A549 treated with dexamethasone at 1 μM for 4 hours (cell line): ENCODE results near the gene GNL3L. TPM values are rescaled to one million over a fixed set of nuclear protein-coding genes. Genes with fewer than 3 reads are reported as not detected.

Experiments used
- total RNA-seq: library from RNA; stranded (reverse); fragments of 200-300 nt; extraction: Qiagen RNA extraction; gene quantifications from 5 replicates; pipeline ENCODE4 v1.2.3, GENCODE V29; 2022

The GNL3L gene, protein sequence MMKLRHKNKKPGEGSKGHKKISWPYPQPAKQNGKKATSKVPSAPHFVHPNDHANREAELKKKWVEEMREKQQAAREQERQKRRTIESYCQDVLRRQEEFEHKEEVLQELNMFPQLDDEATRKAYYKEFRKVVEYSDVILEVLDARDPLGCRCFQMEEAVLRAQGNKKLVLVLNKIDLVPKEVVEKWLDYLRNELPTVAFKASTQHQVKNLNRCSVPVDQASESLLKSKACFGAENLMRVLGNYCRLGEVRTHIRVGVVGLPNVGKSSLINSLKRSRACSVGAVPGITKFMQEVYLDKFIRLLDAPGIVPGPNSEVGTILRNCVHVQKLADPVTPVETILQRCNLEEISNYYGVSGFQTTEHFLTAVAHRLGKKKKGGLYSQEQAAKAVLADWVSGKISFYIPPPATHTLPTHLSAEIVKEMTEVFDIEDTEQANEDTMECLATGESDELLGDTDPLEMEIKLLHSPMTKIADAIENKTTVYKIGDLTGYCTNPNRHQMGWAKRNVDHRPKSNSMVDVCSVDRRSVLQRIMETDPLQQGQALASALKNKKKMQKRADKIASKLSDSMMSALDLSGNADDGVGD
- 17.4 to 28.8 TPM (median 24.0 TPM) in 5 replicates for total RNA-seq

GRCh38 chrX:54529552-54530356, at the start of gene GNL3L:
GNL3L (plus strand) TSS chrX:54530219; CDS start chrX:54532567, 2,348 bp downstream.

DNA sequence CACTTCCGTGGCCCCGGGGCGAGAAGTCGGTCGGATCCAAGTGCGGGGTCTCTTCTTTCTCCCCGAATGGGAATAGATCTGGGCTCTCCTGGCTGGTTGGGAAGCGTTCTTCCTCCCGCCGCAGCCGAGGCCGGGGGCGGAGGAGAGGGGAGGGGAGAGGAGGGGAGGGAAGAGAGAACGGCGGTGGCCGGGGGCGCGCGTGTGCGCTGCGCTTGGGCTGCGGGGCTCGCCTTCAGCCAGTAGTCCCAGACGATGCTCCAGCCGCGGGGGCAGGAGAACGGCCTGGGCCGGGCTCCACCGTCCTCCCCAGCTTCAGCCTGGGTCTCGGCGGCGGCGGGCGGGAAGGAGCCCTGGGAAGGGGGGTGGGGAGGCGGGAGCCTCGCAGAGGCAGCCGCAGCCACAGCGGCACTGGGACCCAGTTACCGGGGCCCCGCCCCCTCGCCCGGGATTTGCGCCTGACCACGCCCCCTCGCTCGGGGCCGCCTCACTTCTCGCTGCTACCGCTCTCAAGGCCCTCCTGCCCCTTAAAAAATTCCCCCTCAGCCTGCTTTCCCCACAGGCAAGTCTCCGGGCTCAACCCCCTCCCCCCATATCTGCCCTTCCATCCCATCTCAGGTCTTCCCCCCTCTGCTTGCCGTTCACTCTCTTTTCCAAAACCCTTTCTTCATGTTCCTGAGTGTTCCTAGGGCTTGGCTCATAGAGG, 34.1 kb upstream of the GNL3L start, which contains the start of gene FGD1:
TSS of gene FGD1 (minus strand) at position 421 of the 703 bp plus-strand sequence. CDS start 802 bp downstream, outside the sequence.

Other genes starting within 250 kb of the GNL3L start
- gene WNK3, start 172.2 kb upstream of the GNL3L start, total RNA-seq = 0.04 to 0.22 TPM (median 0.06 TPM) in 5 replicates
- 53.1 to 56.6 TPM (median 55.1 TPM) in 5 replicates for gene TSR2, start 89.8 kb upstream of the GNL3L start, total RNA-seq
- 4.6 to 8.0 TPM (median 6.9 TPM) in 5 replicates for gene FGD1, start 34.0 kb upstream of the GNL3L start, total RNA-seq